Chondrocyte (in vitro differentiated cells): ENCODE results near the gene RRP1B. TPM values are rescaled to one million over a fixed set of nuclear protein-coding genes. Genes with fewer than 3 reads are reported as not detected.
"Not testable (repeated sequence)": the region's sequence is repeated elsewhere in the genome, so short reads cannot be mapped to it uniquely, and the experiment has no call there.

Experiments used
- DNase-seq: peaks from one replicate; pipeline ENCODE4 v3.0.0; 2021; ENCODE audit warnings: mixed read lengths, low spot score
- H3K27ac Mint-ChIP-seq: one replicate; pipeline ENCODE4 v1.8.0; 2021; ENCODE audit warnings: mild to moderate bottlenecking, moderate library complexity, mixed read lengths; ENCODE audit not compliant: unreplicated experiment
- H3K27me3 Mint-ChIP-seq: 2 replicates; pipeline ENCODE4 v1.8.0; 2021; ENCODE audit warnings: low read depth, mixed read lengths
- H3K36me3 Mint-ChIP-seq: 2 replicates; pipeline ENCODE4 v1.8.0; 2021; ENCODE audit warnings: low read depth, mixed read lengths
- H3K4me1 Mint-ChIP-seq: 2 replicates; pipeline ENCODE4 v1.8.0; 2021; ENCODE audit warnings: low read depth, mild to moderate bottlenecking, mixed read lengths
- H3K4me3 Mint-ChIP-seq: one replicate; pipeline ENCODE4 v1.8.0; 2021; ENCODE audit warnings: mild to moderate bottlenecking, moderate library complexity, mixed read lengths; ENCODE audit not compliant: unreplicated experiment
- H3K9me3 Mint-ChIP-seq: 2 replicates; pipeline ENCODE4 v1.8.0; 2021; ENCODE audit warnings: low read depth, mixed read lengths
- total RNA-seq: library from RNA; stranded (reverse); gene quantifications from 3 replicates; pipeline ENCODE4 v1.2.1, GENCODE V29; 2021
- TF ChIP-seq, protein P1 (sequence below): fragments of 200-600 bp; sonication (generic); IDR thresholded peaks from 2 replicates; pipeline ENCODE4 v1.5.0; 2021; ENCODE audit warnings: antibody characterized with exemption, mild to moderate bottlenecking, moderate library complexity

The RRP1B gene
- total RNA-seq, 1 donor from 2014 or later = 24.5 TPM

DNA sequence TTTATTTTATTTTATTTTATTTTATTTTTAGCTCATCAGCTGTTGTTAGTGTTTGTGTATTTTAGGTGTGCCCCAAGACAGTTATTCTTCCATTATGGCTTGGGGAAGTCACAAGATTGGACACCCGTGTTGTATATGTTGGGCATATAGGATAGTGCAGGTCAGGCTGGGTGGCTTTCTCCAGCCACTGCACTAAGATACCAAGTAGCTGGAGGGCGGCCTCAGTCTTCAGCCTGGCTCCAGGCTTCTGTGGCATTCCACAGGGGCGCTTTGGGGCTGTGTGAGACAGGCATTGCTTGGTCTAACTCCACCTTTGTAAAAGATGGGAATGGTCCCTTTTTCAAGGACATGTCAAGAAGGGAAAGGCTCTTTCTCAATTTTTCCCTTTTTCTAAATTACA lies 16.5 kb downstream of the RRP1B start:
- Mint-ChIP-seq H3K27me3 (no peaks in the 10 kb centered on the region), H3K4me3 (no peak overlapping the region), H3K36me3 (peaks cover 38% of the 10 kb centered on the region), H3K4me1 (no peaks in the 10 kb centered on the region), H3K9me3 (peaks cover 5% of the 10 kb centered on the region), H3K27ac (no peak overlapping the region)
- TF ChIP-seq, protein P1, sequence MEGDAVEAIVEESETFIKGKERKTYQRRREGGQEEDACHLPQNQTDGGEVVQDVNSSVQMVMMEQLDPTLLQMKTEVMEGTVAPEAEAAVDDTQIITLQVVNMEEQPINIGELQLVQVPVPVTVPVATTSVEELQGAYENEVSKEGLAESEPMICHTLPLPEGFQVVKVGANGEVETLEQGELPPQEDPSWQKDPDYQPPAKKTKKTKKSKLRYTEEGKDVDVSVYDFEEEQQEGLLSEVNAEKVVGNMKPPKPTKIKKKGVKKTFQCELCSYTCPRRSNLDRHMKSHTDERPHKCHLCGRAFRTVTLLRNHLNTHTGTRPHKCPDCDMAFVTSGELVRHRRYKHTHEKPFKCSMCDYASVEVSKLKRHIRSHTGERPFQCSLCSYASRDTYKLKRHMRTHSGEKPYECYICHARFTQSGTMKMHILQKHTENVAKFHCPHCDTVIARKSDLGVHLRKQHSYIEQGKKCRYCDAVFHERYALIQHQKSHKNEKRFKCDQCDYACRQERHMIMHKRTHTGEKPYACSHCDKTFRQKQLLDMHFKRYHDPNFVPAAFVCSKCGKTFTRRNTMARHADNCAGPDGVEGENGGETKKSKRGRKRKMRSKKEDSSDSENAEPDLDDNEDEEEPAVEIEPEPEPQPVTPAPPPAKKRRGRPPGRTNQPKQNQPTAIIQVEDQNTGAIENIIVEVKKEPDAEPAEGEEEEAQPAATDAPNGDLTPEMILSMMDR = no peak
- DNase-seq = no peak

DNA sequence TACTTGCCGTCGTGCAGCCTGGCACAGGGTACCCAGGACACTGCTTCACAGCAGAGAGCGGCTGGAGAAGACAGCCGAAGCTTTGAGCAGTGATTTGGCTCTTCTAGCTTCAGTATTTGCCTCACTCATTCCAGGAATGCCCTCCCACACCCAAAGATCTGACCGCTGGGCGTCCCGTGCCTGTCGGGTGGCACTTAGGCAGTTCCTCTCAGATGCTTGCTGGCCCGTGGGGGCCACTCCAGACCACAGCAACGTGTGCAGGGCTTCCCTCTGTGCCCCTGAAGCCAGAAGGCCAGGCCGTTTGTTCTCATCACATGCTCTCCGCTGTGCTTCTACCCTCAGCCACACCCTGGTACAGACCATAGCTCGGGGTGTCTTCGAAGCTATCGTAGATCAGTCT lies 17.0 kb downstream of the RRP1B start:
- Mint-ChIP-seq H3K27me3 (no peaks in the 10 kb centered on the region), H3K36me3 (peaks cover 38% of the 10 kb centered on the region), H3K4me3 (no peak overlapping the region), H3K4me1 (no peaks in the 10 kb centered on the region), H3K9me3 (peaks cover 5% of the 10 kb centered on the region), H3K27ac (no peak overlapping the region)
- TF ChIP-seq, protein P1 = no peak
- DNase-seq = no peak

DNA sequence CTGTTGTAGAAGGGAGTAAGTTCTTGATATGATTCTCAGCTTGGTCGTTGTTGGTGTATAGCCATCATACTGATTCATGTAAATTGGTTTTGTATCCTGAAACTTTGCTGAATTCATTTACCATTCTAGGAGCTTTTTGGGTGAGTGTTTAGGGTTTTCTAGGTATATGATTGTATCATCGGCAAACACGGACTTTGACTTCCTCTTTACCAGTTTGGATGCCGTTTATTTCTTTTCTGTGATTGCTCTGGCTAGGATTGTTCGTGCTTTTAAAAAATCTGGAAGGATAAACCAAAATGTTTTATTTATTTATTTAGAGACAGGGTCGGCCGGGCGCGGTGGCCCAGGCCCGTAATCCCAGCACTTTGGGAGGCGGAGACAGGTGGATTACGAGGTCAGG lies 20.6 kb downstream of the RRP1B start:
- TF ChIP-seq, protein P1 = no peak
- Mint-ChIP-seq H3K27ac (no peak overlapping the region), H3K9me3 (peaks cover 5% of the 10 kb centered on the region)

DNA sequence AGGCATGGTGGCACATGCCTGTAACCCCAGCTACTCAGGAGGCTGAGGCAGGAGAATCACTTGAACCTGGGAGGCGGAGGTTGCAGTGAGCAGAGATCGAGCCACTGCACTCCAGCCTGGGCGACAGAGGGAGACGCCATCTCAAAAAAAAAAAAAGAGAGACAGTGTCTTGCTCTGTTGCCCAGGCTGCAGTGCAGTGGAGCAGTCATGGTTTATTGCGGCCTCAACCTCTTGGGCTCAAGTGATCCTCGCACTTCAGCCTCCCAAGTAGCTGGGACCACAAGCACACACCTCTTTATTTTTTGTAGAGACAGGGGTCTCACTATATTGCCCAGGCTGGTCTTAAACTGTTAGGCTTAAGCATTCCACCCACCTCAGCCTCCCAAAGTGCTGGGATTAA lies 21.1 kb downstream of the RRP1B start:
- not testable (repeated sequence) for H3K4me1 Mint-ChIP-seq, H3K27ac Mint-ChIP-seq, DNase-seq, H3K27me3 Mint-ChIP-seq, H3K9me3 Mint-ChIP-seq, H3K4me3 Mint-ChIP-seq
- peaks cover 37% of the 10 kb centered on the region for H3K36me3 Mint-ChIP-seq

More for the DNA sequence above, 20.6 kb downstream of the RRP1B start:
- Mint-ChIP-seq H3K4me1 (no peaks in the 10 kb centered on the region), H3K27me3 (no peaks in the 10 kb centered on the region), H3K4me3 (no peak overlapping the region), H3K36me3 (peaks cover 36% of the 10 kb centered on the region)
- no peak for DNase-seq

DNA sequence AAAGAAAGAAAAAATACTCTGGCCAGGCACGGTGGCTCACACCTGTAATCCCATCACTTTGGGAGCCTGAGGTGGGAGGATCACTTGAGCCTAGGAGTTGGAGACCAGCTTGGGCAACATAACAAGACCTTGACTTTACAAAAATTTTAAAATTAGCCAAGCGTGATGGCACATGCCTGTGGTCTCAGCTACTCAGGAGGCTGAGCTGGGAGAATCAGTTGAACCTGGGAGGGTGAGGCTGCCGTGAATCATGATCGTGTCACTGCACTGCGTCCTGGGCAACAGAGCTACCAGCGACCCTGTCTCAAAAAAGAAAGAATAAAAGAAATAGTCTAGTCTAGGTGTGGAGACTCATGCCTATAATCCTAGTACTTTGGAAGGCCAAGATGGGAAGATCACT lies 22.3 kb downstream of the RRP1B start:
- Mint-ChIP-seq H3K27ac (no peak overlapping the region), H3K4me3 (no peak overlapping the region), H3K27me3 (no peaks in the 10 kb centered on the region), H3K36me3 (peaks cover 41% of the 10 kb centered on the region), H3K9me3 (peaks cover 5% of the 10 kb centered on the region), H3K4me1 (no peaks in the 10 kb centered on the region)
- no peak for DNase-seq
- TF ChIP-seq, protein P1 = no peak

DNA sequence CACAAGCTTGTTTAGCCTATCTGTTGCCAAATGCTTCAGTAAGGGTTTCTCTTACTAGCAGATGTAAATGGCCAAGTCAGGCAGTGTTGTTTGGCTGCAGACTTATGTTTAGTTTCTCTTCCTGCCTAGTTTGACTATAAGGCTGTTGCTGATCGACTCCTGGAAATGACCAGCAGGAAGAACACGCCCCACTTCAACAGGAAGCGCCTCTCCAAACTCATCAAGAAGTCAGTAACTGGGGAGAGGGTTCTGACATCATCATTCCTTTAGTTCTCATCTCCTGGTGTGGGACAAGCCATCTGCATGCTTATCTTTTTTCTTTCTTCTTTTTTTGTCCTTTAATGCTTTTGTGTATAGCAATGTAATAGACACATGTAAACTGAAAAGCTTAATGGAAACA lies 25.1 kb downstream of the RRP1B start:
- peaks cover 30% of the 10 kb centered on the region for H3K36me3 Mint-ChIP-seq
- no peaks in the 10 kb centered on the region for H3K9me3 Mint-ChIP-seq
- H3K27ac Mint-ChIP-seq = no peak overlapping the region
- no peaks in the 10 kb centered on the region for H3K4me1 Mint-ChIP-seq
- no peaks in the 10 kb centered on the region for H3K27me3 Mint-ChIP-seq
- TF ChIP-seq, protein P1 = no peak
- DNase-seq = no peak
- no peak overlapping the region for H3K4me3 Mint-ChIP-seq
